GM12865 (cell line): ENCODE data around the gene SLC10A7.

Source experiments
- DNase-seq: peaks from one replicate; pipeline ENCODE4 v3.0.0; 2010; ENCODE audit warnings: low read depth
- H3K4me3 ChIP-seq: 2 replicates; pipeline ENCODE4 v1.5.1; 2011; ENCODE audit warnings: mild to moderate bottlenecking, low read depth, low read length, control low read depth
- TF ChIP-seq, protein P1 (sequence below): IDR thresholded peaks from 2 replicates; pipeline ENCODE4 v1.5.1; 2011; ENCODE audit warnings: low read length, control low read depth, low read depth, inconsistent platforms; ENCODE audit not compliant: insufficient read depth; ENCODE audit errors: missing control alignments

The SLC10A7 gene

DNA sequence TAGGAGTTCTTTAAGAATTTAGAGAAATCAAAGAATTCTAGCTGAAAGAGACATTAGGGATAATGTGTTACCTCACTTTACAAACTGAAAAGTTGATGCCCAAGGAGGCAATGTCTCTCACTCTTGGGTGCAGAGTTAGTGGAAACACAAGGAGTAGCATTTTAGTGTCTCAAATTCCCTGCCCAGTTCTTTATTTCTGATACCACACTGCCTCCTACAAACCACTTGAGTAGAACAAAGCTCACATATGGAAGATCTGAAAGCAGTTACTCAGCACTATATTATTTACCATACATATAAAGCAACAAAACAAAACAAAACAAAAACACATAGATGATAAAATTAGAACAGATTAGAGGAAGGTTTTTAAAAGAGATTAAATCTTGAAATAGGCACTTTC is 183.2 kb downstream of the SLC10A7 start:
- DNase-seq = peak; percentile 14
- H3K4me3 ChIP-seq = no peak overlapping the region
- TF ChIP-seq, protein P1, sequence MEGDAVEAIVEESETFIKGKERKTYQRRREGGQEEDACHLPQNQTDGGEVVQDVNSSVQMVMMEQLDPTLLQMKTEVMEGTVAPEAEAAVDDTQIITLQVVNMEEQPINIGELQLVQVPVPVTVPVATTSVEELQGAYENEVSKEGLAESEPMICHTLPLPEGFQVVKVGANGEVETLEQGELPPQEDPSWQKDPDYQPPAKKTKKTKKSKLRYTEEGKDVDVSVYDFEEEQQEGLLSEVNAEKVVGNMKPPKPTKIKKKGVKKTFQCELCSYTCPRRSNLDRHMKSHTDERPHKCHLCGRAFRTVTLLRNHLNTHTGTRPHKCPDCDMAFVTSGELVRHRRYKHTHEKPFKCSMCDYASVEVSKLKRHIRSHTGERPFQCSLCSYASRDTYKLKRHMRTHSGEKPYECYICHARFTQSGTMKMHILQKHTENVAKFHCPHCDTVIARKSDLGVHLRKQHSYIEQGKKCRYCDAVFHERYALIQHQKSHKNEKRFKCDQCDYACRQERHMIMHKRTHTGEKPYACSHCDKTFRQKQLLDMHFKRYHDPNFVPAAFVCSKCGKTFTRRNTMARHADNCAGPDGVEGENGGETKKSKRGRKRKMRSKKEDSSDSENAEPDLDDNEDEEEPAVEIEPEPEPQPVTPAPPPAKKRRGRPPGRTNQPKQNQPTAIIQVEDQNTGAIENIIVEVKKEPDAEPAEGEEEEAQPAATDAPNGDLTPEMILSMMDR = no peak

DNA sequence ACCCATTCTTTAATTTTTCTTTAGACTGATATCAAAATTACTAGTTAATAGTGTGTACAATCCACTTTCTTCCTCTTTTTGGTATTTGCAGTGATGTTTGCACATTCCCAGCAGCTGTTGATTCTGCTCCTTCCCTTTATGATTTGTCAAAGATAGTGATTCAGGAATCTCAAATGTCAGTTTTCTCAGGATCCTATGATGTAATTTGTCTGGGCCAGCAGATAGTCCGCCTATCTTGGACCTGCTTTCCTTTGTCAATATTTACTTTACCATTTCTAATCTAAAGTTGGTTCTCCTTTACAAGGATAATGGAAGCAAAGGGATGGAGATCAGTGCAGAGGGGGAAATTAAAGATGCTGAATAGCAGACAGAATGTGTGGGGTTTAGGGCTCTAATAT is 185.3 kb downstream of the SLC10A7 start:
- TF ChIP-seq, protein P1 = no peak
- no peak overlapping the region for H3K4me3 ChIP-seq
- DNase-seq = no peak

DNA sequence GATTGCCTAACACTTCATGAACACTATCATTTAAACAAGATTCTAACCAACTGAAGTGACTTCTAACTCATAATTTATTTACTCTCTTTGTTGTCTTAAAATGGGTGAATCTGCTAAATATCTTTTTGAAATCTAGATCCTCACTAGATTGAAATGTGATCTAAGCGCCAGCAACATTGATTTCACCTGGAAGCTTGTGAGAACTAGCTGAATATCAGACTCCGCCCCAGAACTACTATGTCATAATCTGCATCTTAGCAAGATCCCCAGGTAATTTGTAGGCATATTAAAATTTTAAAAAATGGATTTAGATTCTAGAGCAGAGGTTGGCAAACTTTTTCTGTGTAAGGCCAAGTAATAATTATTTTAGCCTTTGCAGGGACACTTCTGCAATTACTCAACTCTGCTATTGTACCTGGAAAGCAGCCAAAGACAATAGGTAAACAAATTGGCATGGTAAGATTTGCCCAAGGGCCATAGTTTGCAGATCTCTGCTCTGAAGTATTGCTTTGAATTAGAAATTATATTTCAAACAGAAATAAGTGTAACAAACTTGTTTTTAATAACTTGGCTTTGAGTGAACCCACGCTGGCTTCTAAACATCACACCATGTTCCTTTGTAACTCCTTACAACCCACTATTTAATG is 185.9 kb downstream of the SLC10A7 start:
- TF ChIP-seq, protein P1 = no peak
- H3K4me3 ChIP-seq = no peak overlapping the region
- DNase-seq = no peak

DNA sequence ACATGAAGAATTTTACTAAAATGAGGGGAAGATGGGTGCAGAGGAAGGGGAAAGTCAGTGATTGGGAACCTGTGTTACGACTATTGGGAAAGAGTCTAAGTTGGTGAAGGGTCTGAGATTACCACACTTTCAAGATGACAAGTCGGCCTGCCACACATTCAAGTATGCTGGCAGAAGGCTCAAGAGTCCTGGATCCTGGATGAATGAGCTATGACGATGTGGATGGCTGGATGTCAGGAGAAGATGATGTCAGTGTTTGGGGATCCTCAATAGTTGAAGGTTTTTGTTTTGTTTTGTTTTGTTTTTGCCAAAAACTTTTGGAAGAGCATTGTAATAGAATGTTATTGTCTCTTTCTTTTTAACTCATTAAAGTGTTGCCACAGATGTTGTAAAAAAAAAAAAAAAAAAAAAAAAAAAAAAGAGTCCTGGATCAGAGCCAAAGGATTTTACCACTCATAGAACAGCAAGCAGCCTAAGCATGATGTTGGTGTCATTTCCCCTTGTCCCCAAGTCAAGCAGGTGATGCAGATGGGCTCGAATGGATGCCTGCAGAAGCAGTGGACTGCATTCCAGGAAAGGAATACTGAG is 186.8 kb downstream of the SLC10A7 start:
- peak; percentile 18 for DNase-seq
- TF ChIP-seq, protein P1 = no peak
- H3K4me3 ChIP-seq = no peak overlapping the region

DNA sequence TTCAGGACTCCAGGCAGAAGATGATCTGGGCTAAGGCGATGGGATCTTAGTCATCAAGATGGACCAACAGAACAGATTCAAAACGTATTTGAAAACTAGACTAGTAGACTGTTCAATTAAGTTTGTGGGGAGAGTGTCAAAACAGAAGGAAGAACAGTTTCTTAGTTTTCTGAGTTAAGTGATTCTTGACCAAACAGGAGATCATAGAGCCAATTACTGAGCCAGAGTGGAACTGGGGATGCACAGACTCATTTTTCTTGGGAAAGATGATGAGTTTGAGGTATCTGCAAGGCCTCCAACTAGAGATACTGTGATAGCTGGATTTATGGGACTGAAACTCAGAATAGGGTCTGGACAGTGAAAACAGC is 187.9 kb downstream of the SLC10A7 start:
- peak overlapping the region; percentile 59 for H3K4me3 ChIP-seq
- TF ChIP-seq, protein P1 = no peak
- DNase-seq = no peak

DNA sequence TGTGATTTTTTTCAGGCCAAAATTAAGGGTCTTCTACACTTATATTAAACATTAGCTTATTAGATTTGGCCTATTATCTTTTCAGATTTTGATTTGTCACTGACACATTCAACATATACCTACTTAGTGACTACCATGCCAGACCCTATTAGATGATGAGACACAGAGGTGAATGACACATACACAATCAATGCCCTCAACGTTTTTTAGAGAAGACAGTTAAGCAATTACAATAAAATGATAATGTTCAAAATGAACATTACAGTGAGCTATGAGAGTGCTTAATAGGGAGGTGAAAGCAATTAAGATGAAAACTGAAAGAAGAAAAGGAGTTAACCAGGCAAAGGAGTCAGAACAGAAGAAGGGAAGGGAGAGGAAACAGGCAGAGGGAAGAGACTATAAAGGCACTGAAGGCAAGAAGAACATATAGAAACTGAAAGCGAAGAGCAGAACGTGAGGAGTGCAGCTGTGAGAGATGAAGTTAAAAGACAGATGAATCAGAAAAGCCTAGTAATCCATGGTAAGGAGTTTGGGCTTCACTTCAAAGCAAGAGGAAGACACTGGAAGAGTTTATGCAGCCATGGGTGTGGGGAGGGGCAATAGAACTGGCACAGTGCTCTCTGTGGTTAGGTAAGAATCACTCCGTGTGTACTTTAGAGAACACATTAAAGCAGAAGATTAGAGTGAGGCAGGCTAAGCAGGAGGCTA is 188.4 kb downstream of the SLC10A7 start:
- TF ChIP-seq, protein P1 = no peak
- peak; percentile 70 for DNase-seq
- peak overlapping the region; percentile 59 for H3K4me3 ChIP-seq
